ENCODE results near the gene CACNA1G.

DNA sequence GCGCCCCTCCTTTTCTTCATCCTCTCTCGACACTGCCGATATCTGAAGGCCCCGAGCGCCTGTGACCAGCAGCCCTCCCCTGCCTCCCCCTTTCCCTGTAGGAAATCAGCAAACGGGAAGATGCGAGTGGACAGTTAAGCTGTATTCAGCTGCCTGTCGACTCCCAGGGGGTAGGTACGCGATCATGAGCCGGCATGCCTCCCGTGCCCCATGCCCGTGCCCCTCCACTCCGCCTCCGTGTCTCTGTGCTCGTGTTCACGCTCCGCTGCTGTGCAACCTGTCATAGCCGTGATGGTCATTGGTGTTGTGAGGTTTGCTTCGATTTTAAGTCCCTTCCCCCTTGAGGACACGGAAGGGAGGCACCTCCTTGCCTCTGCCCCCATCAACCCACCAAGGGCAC, 34.4 kb downstream of the CACNA1G start:
- TF ChIP-seq, protein P1, sequence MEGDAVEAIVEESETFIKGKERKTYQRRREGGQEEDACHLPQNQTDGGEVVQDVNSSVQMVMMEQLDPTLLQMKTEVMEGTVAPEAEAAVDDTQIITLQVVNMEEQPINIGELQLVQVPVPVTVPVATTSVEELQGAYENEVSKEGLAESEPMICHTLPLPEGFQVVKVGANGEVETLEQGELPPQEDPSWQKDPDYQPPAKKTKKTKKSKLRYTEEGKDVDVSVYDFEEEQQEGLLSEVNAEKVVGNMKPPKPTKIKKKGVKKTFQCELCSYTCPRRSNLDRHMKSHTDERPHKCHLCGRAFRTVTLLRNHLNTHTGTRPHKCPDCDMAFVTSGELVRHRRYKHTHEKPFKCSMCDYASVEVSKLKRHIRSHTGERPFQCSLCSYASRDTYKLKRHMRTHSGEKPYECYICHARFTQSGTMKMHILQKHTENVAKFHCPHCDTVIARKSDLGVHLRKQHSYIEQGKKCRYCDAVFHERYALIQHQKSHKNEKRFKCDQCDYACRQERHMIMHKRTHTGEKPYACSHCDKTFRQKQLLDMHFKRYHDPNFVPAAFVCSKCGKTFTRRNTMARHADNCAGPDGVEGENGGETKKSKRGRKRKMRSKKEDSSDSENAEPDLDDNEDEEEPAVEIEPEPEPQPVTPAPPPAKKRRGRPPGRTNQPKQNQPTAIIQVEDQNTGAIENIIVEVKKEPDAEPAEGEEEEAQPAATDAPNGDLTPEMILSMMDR (conservative IDR thresholded peaks at IDR 0.05 in 1 of 2, IDR thresholded peaks at IDR 0.05 in 1 of 2; ENCODE audit: low read depth in 1 of 2, low read length in 2 of 2), result no peak
- no peak for TF ChIP-seq EZH2 (IDR thresholded peaks at IDR 0.05; ENCODE audit: low read length, missing control alignments)

All from fibroblast of lung (primary cell).